ENCODE results near the gene DSCAM.

- no peak for TF ChIP-seq POLR2A (IDR thresholded peaks at IDR 0.05)
- TF ChIP-seq, protein P1, sequence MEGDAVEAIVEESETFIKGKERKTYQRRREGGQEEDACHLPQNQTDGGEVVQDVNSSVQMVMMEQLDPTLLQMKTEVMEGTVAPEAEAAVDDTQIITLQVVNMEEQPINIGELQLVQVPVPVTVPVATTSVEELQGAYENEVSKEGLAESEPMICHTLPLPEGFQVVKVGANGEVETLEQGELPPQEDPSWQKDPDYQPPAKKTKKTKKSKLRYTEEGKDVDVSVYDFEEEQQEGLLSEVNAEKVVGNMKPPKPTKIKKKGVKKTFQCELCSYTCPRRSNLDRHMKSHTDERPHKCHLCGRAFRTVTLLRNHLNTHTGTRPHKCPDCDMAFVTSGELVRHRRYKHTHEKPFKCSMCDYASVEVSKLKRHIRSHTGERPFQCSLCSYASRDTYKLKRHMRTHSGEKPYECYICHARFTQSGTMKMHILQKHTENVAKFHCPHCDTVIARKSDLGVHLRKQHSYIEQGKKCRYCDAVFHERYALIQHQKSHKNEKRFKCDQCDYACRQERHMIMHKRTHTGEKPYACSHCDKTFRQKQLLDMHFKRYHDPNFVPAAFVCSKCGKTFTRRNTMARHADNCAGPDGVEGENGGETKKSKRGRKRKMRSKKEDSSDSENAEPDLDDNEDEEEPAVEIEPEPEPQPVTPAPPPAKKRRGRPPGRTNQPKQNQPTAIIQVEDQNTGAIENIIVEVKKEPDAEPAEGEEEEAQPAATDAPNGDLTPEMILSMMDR (IDR thresholded peaks at IDR 0.05): no peak
These were observed 729.7 kb downstream of the DSCAM start for GRCh38 chr21:40117236-40117635.
